ENCODE results near the gene ABCC10. TPM values are rescaled to one million over a fixed set of nuclear protein-coding genes. Genes with fewer than 3 reads are reported as not detected.

The ABCC10 gene
- total RNA-seq, 1 experiment from 2014 or later: 25.9 TPM

DNA sequence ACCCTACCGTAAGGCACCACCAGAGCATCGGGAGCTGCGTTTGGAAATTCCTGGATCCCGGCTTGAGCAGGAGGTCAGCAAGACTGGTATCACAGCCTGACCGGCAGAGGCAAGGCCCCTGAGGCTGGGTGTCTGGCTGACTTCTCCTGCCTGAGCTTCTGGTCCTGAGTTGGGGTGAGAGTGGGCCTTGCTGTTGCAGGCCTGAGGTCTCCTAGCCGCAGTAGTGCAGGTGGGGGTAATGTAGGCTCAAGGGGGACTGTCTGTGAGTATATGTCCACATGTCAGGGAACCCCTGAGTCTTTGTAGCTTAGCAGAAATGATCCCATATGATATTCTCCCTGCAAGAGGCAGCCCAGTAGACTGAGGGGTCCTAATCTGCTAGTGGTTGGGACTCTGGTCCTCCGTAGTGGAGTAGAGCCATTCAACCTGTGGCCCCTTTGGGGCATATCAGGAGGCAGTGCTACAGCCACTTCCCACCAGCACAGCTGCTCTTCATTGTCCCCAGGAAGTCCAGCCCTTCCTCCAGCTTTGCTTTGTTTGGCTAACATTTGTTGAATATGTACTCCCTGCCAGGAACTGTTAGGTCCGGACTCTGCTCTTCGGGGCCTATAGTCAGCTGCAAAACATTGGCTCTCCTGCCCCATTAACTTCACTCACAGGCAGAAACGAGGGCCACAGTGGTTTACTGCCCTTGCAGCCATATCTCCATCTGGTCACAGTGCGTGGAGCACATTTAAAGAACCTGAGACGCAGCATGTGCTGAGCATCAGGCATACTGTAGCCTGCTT, 71.9 kb downstream of the ABCC10 start:
- peaks cover 84% of the 10 kb centered on the region for H3K36me3 Mint-ChIP-seq (ENCODE audit: insufficient read depth, unreplicated experiment)

More for the DNA sequence above, 71.9 kb downstream of the ABCC10 start:
- Mint-ChIP-seq H3K9me3 (ENCODE audit: unreplicated experiment) (no peaks in the 10 kb centered on the region), H3K27me3 (ENCODE audit: insufficient read depth, unreplicated experiment) (no peaks in the 10 kb centered on the region), H3K4me1 (ENCODE audit: insufficient read depth, unreplicated experiment) (peaks cover 28% of the 10 kb centered on the region), H3K4me3 (ENCODE audit: unreplicated experiment) (no peak overlapping the region), H3K27ac (ENCODE audit: low read depth, unreplicated experiment) (no peak overlapping the region)
- no peak for DNase-seq (ENCODE audit: unreplicated experiment)
- ChIA-PET CTCF (interaction anchor here (1.5 to 9.0 kb wide), 3 partner anchors 6 to 44 kb away, joined by 4 to 102 read pairs (median 93); partner anchors contain the start of genes DLK2 and TJAP1), POLR2A (interaction anchor here (9.6 kb wide), 1 partner anchor 19 kb away, joined by 209 read pairs; the partner anchor contains the start of gene TJAP1)
- intact Hi-C loops (cut with micrococcal nuclease): loop anchor here (5.0 kb wide), 2 partner anchors 132 to 597 kb away; partner anchors contain the start of gene ZNF318
- BruUV-seq (replicated peaks): TSS peak; percentile 9
- TF ChIP-seq, protein P1, sequence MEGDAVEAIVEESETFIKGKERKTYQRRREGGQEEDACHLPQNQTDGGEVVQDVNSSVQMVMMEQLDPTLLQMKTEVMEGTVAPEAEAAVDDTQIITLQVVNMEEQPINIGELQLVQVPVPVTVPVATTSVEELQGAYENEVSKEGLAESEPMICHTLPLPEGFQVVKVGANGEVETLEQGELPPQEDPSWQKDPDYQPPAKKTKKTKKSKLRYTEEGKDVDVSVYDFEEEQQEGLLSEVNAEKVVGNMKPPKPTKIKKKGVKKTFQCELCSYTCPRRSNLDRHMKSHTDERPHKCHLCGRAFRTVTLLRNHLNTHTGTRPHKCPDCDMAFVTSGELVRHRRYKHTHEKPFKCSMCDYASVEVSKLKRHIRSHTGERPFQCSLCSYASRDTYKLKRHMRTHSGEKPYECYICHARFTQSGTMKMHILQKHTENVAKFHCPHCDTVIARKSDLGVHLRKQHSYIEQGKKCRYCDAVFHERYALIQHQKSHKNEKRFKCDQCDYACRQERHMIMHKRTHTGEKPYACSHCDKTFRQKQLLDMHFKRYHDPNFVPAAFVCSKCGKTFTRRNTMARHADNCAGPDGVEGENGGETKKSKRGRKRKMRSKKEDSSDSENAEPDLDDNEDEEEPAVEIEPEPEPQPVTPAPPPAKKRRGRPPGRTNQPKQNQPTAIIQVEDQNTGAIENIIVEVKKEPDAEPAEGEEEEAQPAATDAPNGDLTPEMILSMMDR (IDR thresholded peaks at IDR 0.05; ENCODE audit: unreplicated experiment): no peak

Small RNA genes within 50 kb of the gene (microRNA-seq; reads per million reads assigned to microRNA genes)
- not detected for gene MIR6780B

Other genes with a start within 250 kb of the ABCC10 start
- 39.6 and 42.8 TPM in 2 replicates for gene CUL9, start 245.3 kb upstream of the ABCC10 start, total RNA-seq (2022)
- 52.5 and 91.0 TPM in 2 replicates for gene DNPH1, start 198.1 kb upstream of the ABCC10 start, total RNA-seq (2022)
- gene TTBK1, start 184.1 kb upstream of the ABCC10 start, total RNA-seq (2022): not detected in 2 replicates
- not detected in 2 replicates for gene SLC22A7, start 129.3 kb upstream of the ABCC10 start, total RNA-seq (2022)
- gene CRIP3, start 118.7 kb upstream of the ABCC10 start, total RNA-seq (2022): not detected in 2 replicates
- gene ZNF318, start 57.9 kb upstream of the ABCC10 start, total RNA-seq (2022): 11.3 and 12.9 TPM in 2 replicates
- gene DLK2, start 28.0 kb downstream of the ABCC10 start, total RNA-seq (2022): 13.6 and 30.2 TPM in 2 replicates
- 70.9 and 78.9 TPM in 2 replicates for gene TJAP1, start 50.0 kb downstream of the ABCC10 start, total RNA-seq (2022)
- gene LRRC73, start 82.8 kb downstream of the ABCC10 start, total RNA-seq (2022): 0.37 and 1.2 TPM in 2 replicates
- gene YIPF3, start 89.4 kb downstream of the ABCC10 start, total RNA-seq (2022): 65.1 and 72.9 TPM in 2 replicates
- 54.9 and 63.6 TPM in 2 replicates for gene POLR1C, start 89.5 kb downstream of the ABCC10 start, total RNA-seq (2022)
- gene XPO5, start 148.5 kb downstream of the ABCC10 start, total RNA-seq (2022): 92.0 and 98.6 TPM in 2 replicates
- gene POLH, start 148.6 kb downstream of the ABCC10 start, total RNA-seq (2022): 34.5 and 36.7 TPM in 2 replicates
- gene GTPBP2, start 201.7 kb downstream of the ABCC10 start, total RNA-seq (2022): 277 and 311 TPM in 2 replicates
- 21.2 and 21.6 TPM in 2 replicates for gene MAD2L1BP, start 208.3 kb downstream of the ABCC10 start, total RNA-seq (2022)
- gene RSPH9, start 217.5 kb downstream of the ABCC10 start, total RNA-seq (2022): not detected in 2 replicates

Data from MCF 10A (cell line).